ENCODE data around the gene MYO9A. TPM values are rescaled to one million over a fixed set of nuclear protein-coding genes. Genes with fewer than 3 reads are reported as not detected.

The MYO9A gene
- total and polyA plus RNA-seq, 4 donors, result 17.2 to 116 (median 40.4) TPM

GRCh38 chr15:71951134-71951533, 166.8 kb downstream of the MYO9A start:
- H3K9me3 ChIP-seq (ENCODE audit: control insufficient read depth, insufficient read depth, low read length), result no peaks in the 10 kb centered on the region
- no peak for DNase-seq (ENCODE audit: low read depth in 4 of 6, low spot score in 6 of 6)
- no peaks in the 10 kb centered on the region for H3K4me1 ChIP-seq (ENCODE audit: control insufficient read depth, insufficient read depth, low read length)
- H3K36me3 ChIP-seq (ENCODE audit: control insufficient read depth, insufficient read depth, low read length), result peaks cover 4% of the 10 kb centered on the region
- H3K27ac ChIP-seq (ENCODE audit: low read depth, low read length), result no peak overlapping the region
- WGBS (ENCODE audit: insufficient coverage), result no CpG with 5 or more reads among the region's 2 CpGs
- H3K4me3 ChIP-seq (ENCODE audit: low read depth, low read length), result no peak overlapping the region
- no peaks in the 10 kb centered on the region for H3K27me3 ChIP-seq (ENCODE audit: control insufficient read depth, insufficient read depth, low read length)

- H3K27me3 ChIP-seq (ENCODE audit: control insufficient read depth, insufficient read depth, low read length), result no peaks in the 10 kb centered on the region
- H3K4me1 ChIP-seq (ENCODE audit: control insufficient read depth, insufficient read depth, low read length), result no peaks in the 10 kb centered on the region
- no peaks in the 10 kb centered on the region for H3K9me3 ChIP-seq (ENCODE audit: control insufficient read depth, insufficient read depth, low read length)
- H3K27ac ChIP-seq (ENCODE audit: low read depth, low read length), result no peak overlapping the region
- H3K36me3 ChIP-seq (ENCODE audit: control insufficient read depth, insufficient read depth, low read length), result peaks cover 4% of the 10 kb centered on the region
- WGBS (ENCODE audit: insufficient coverage), result no CpG with 5 or more reads among the region's 1 CpG
- DNase-seq (ENCODE audit: low read depth in 4 of 6, low spot score in 6 of 6), result no peak
- H3K4me3 ChIP-seq (ENCODE audit: low read depth, low read length), result no peak overlapping the region
These were observed 172.9 kb downstream of the MYO9A start for GRCh38 chr15:71945012-71945411.

DNA sequence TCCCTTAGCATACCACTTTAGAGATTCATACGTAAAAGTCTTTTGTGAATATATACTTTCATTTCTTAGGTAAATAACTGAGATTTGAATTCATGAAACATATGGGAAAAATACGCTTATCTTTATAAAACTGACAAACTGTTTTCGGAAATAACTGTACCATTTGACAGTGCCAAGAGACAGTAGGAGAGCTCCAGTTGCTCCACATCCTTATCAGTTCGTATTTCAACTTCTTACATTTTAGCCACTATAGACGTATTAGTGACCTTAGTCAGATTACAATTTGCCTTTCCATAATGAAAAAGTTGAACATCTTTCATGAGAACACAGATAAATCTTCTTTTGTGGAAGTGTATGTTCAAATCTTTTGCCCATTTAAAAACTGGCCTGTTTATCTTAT, 174.1 kb downstream of the MYO9A start:
- Histone ChIP-seq H3K27ac (ENCODE audit: low read depth, low read length) (no peak overlapping the region), H3K27me3 (ENCODE audit: control insufficient read depth, insufficient read depth, low read length) (no peaks in the 10 kb centered on the region), H3K36me3 (ENCODE audit: control insufficient read depth, insufficient read depth, low read length) (peaks cover 4% of the 10 kb centered on the region), H3K4me1 (ENCODE audit: control insufficient read depth, insufficient read depth, low read length) (no peaks in the 10 kb centered on the region), H3K4me3 (ENCODE audit: low read depth, low read length) (no peak overlapping the region), H3K9me3 (ENCODE audit: control insufficient read depth, insufficient read depth, low read length) (no peaks in the 10 kb centered on the region)
- WGBS (ENCODE audit: insufficient coverage), result 100% methylated on average over 2 of the region's 5 CpGs
- no peak for DNase-seq (ENCODE audit: low read depth in 4 of 6, low spot score in 6 of 6)

DNA sequence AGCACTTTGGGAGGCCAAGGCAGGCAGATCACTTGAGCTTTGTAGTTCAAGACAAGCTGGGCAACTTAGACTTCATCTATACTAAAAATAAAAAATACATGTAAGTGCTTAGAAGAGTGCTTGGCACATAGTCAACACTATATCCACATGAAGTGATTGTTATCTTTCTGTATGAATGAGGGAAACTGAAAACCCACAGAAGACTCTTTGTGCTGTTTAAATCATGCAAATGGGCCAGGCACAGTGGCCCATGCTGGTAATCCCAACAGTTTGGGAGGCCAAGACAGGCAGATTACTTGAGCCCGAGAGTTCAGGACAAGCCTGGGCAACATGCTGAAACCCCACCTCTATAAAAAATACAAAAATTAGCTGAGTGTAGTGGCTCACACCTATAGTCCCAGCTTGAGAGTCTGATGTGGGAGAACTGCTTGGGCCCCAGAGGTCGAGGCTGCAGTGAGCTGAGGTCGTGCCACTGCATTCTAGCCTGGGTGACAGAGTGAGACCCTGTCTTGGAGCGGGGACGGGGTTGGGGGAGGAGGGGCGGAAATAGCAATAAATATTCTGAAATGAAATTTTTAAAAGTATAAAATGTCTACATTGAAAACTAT, 177.9 kb downstream of the MYO9A start:
- H3K36me3 ChIP-seq (ENCODE audit: control insufficient read depth, insufficient read depth, low read length), result no peaks in the 10 kb centered on the region
- H3K4me1 ChIP-seq (ENCODE audit: control insufficient read depth, insufficient read depth, low read length), result no peaks in the 10 kb centered on the region
- H3K27ac ChIP-seq (ENCODE audit: low read depth, low read length), result no peak overlapping the region
- peak in 1 of 6 donors; percentile 2 for DNase-seq (ENCODE audit: low read depth in 4 of 6, low spot score in 6 of 6)
- H3K4me3 ChIP-seq (ENCODE audit: low read depth, low read length), result no peak overlapping the region
- H3K27me3 ChIP-seq (ENCODE audit: control insufficient read depth, insufficient read depth, low read length), result no peaks in the 10 kb centered on the region
- H3K9me3 ChIP-seq (ENCODE audit: control insufficient read depth, insufficient read depth, low read length), result no peaks in the 10 kb centered on the region
- 100% methylated on average over 2 of the region's 6 CpGs for WGBS (ENCODE audit: insufficient coverage)

DNA sequence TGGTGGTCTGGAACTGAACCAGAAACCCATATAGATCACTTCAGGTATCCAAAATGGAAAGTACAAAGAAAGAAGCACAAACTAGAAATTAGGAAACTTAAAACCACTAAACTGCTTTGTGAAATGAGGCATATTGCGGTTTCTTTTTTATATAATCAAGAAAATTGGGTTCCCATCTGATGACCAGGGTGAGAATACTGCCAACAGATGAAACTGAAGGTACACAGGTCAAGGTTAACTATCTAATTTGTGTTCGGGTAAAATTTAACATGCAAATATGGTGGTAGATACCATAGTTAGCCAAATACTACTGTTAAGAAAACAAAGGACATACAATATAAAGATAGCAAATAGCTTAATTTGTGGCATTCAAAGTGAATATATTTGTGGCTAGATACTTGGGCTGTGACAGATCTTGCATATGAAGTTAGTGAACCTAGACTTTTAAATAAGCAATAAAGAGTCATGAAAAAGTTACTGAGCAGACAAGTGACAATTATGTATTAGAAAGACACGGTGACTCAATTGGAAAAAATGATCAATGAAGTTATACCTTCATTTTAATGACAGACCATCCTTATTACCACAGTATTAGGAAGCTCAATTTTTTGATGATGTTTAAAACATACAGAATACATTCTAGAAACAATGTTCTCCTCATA, 180.2 kb downstream of the MYO9A start:
- H3K27ac ChIP-seq (ENCODE audit: low read depth, low read length), result no peak overlapping the region
- H3K36me3 ChIP-seq (ENCODE audit: control insufficient read depth, insufficient read depth, low read length), result no peaks in the 10 kb centered on the region
- no peaks in the 10 kb centered on the region for H3K9me3 ChIP-seq (ENCODE audit: control insufficient read depth, insufficient read depth, low read length)
- no peaks in the 10 kb centered on the region for H3K27me3 ChIP-seq (ENCODE audit: control insufficient read depth, insufficient read depth, low read length)
- DNase-seq (ENCODE audit: low read depth in 4 of 6, low spot score in 6 of 6), result no peak
- H3K4me1 ChIP-seq (ENCODE audit: control insufficient read depth, insufficient read depth, low read length), result no peaks in the 10 kb centered on the region
- no peak overlapping the region for H3K4me3 ChIP-seq (ENCODE audit: low read depth, low read length)
- no CpG with 5 or more reads among the region's 3 CpGs for WGBS (ENCODE audit: insufficient coverage)

DNA sequence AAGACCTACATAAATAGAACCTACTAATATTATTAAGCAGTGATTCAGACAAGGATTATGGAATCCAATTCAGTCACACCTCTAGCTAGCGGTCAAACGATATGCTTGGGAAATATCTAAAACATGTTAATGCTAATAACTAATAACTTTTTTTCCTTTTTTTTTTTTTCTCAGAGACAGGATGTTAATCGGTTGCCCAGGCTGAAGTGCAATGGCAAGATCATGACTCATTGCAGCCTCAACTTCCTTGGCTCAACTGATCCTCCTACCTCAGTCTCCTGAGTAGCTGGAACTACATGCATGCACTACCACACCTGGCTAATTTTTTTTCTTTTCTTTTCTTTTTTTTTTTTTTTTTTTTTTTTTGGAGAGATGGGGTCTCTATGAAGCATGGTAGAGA, 183.5 kb downstream of the MYO9A start:
- DNase-seq (ENCODE audit: low read depth in 4 of 6, low spot score in 6 of 6), result no peak
- Histone ChIP-seq H3K36me3 (ENCODE audit: control insufficient read depth, insufficient read depth, low read length) (peaks cover 3% of the 10 kb centered on the region), H3K4me3 (ENCODE audit: low read depth, low read length) (no peak overlapping the region), H3K27me3 (ENCODE audit: control insufficient read depth, insufficient read depth, low read length) (no peaks in the 10 kb centered on the region), H3K9me3 (ENCODE audit: control insufficient read depth, insufficient read depth, low read length) (peaks cover 8% of the 10 kb centered on the region), H3K27ac (ENCODE audit: low read depth, low read length) (no peak overlapping the region), H3K4me1 (ENCODE audit: control insufficient read depth, insufficient read depth, low read length) (no peaks in the 10 kb centered on the region)
- WGBS (ENCODE audit: insufficient coverage), result 0% methylated on average over 1 of the region's 3 CpGs

DNA sequence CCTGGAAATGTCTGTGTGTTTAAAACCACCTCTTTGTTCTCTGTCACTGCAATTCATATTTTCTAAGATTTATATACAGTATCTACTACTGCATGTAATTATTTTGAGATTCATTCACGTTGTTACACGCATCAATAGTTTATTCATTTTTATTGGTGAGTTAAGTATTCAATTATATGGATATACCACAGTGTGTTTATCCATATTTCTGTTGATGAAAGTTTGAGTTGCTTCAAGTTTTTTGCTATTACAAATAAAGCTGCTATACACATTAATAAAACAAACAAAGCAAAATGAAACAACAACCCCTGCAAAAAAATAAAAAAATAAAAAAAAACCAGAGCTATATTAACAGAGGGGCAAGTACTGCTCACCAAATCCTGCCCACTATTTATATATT, 185.3 kb downstream of the MYO9A start:
- Histone ChIP-seq H3K4me1 (ENCODE audit: control insufficient read depth, insufficient read depth, low read length) (no peaks in the 10 kb centered on the region), H3K9me3 (ENCODE audit: control insufficient read depth, insufficient read depth, low read length) (peaks cover 8% of the 10 kb centered on the region), H3K36me3 (ENCODE audit: control insufficient read depth, insufficient read depth, low read length) (peaks cover 3% of the 10 kb centered on the region), H3K27ac (ENCODE audit: low read depth, low read length) (no peak overlapping the region), H3K27me3 (ENCODE audit: control insufficient read depth, insufficient read depth, low read length) (no peaks in the 10 kb centered on the region), H3K4me3 (ENCODE audit: low read depth, low read length) (no peak overlapping the region)
- no peak for DNase-seq (ENCODE audit: low read depth in 4 of 6, low spot score in 6 of 6)
- WGBS (ENCODE audit: insufficient coverage), result no CpG with 5 or more reads among the region's 2 CpGs

- DNase-seq (ENCODE audit: low read depth in 4 of 6, low spot score in 6 of 6), result no peak
- Histone ChIP-seq H3K4me3 (ENCODE audit: low read depth, low read length) (no peak overlapping the region), H3K36me3 (ENCODE audit: control insufficient read depth, insufficient read depth, low read length) (peaks cover 3% of the 10 kb centered on the region), H3K4me1 (ENCODE audit: control insufficient read depth, insufficient read depth, low read length) (no peaks in the 10 kb centered on the region), H3K27ac (ENCODE audit: low read depth, low read length) (no peak overlapping the region), H3K27me3 (ENCODE audit: control insufficient read depth, insufficient read depth, low read length) (no peaks in the 10 kb centered on the region), H3K9me3 (ENCODE audit: control insufficient read depth, insufficient read depth, low read length) (peaks cover 8% of the 10 kb centered on the region)
- WGBS (ENCODE audit: insufficient coverage), result no CpG with 5 or more reads among the region's 1 CpG
These were observed 186.7 kb downstream of the MYO9A start for GRCh38 chr15:71931261-71931660.

DNA sequence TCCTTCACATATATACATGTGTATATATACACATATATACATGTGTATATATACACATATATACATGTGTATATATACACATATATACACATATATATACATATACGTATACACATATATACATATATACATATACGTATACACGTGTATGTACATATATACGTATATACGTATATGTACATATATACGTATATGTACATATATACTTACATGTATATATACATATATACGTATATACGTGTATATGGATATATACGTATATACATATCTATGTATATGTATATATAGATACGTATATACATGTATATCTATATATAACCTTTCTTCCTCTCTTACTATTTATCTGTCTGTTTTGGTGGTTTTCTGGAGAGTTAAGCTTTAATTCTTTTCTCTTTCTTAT, 192.8 kb downstream of the MYO9A start:
- no peak overlapping the region for H3K4me3 ChIP-seq (ENCODE audit: low read depth, low read length)
- no peaks in the 10 kb centered on the region for H3K9me3 ChIP-seq (ENCODE audit: control insufficient read depth, insufficient read depth, low read length)
- no CpG with 5 or more reads among the region's 10 CpGs for WGBS (ENCODE audit: insufficient coverage)
- H3K4me1 ChIP-seq (ENCODE audit: control insufficient read depth, insufficient read depth, low read length), result no peaks in the 10 kb centered on the region
- H3K36me3 ChIP-seq (ENCODE audit: control insufficient read depth, insufficient read depth, low read length), result no peaks in the 10 kb centered on the region
- no peaks in the 10 kb centered on the region for H3K27me3 ChIP-seq (ENCODE audit: control insufficient read depth, insufficient read depth, low read length)
- DNase-seq (ENCODE audit: low read depth in 4 of 6, low spot score in 6 of 6), result no peak
- no peak overlapping the region for H3K27ac ChIP-seq (ENCODE audit: low read depth, low read length)

DNA sequence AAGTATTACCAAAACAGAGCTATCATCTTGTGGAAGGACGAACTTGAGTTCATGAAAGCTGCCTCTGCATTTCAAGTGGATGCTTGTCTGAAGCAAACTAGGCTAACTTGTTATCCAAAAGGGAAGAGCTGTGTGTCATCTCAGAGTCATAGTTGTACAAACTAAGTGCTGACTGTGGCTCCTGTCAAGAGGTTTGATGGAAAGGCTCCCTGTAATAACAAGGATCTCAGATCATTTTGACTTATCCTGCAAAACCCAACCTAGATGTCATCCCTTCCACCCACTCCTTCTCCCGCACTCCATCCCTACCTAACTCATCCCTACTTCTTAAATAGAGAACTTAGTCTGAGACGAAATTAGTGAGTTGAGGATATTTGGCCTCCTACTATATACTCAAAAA, 196.8 kb downstream of the MYO9A start:
- no peak for DNase-seq (ENCODE audit: low read depth in 4 of 6, low spot score in 6 of 6)
- no peak overlapping the region for H3K27ac ChIP-seq (ENCODE audit: low read depth, low read length)
- peaks cover 3% of the 10 kb centered on the region for H3K4me1 ChIP-seq (ENCODE audit: control insufficient read depth, insufficient read depth, low read length)
- H3K9me3 ChIP-seq (ENCODE audit: control insufficient read depth, insufficient read depth, low read length), result no peaks in the 10 kb centered on the region
- H3K36me3 ChIP-seq (ENCODE audit: control insufficient read depth, insufficient read depth, low read length), result no peaks in the 10 kb centered on the region
- H3K27me3 ChIP-seq (ENCODE audit: control insufficient read depth, insufficient read depth, low read length), result no peaks in the 10 kb centered on the region
- no peak overlapping the region for H3K4me3 ChIP-seq (ENCODE audit: low read depth, low read length)
- 80% methylated on average over 1 of the region's 3 CpGs for WGBS (ENCODE audit: insufficient coverage)
